Trophoblast cell (in vitro differentiated cells and primary cell): Measurements from ENCODE around the gene HDGFL3.

Experiments
- DNase-seq, 2 donors: peaks; one replicate each; pipeline ENCODE4 v3.0.0-alpha.2; 2016
- H2AFZ ChIP-seq: 2 replicates; pipeline ENCODE4 v1.6.1; 2013; ENCODE audit warnings: low read length, moderate library complexity, mild to moderate bottlenecking; ENCODE audit not compliant: insufficient read depth, poor library complexity
- H2AK5ac ChIP-seq: 2 replicates; pipeline ENCODE4 v1.6.1; 2013; ENCODE audit warnings: mild to moderate bottlenecking, low read length
- H2BK120ac ChIP-seq: 2 replicates; pipeline ENCODE4 v1.6.1; 2013; ENCODE audit warnings: low read length, mild to moderate bottlenecking, moderate library complexity; ENCODE audit not compliant: insufficient read depth, poor library complexity
- H2BK12ac ChIP-seq: 2 replicates; pipeline ENCODE4 v1.6.1; 2013; ENCODE audit warnings: mild to moderate bottlenecking, low read length, moderate library complexity
- H2BK5ac ChIP-seq: 2 replicates; pipeline ENCODE4 v1.6.1; 2013; ENCODE audit warnings: low read length, low read depth, moderate library complexity, mild to moderate bottlenecking; ENCODE audit not compliant: poor library complexity
- H3K14ac ChIP-seq: 2 replicates; pipeline ENCODE4 v1.6.1; 2013; ENCODE audit warnings: mild to moderate bottlenecking, low read length
- H3K18ac ChIP-seq: 2 replicates; pipeline ENCODE4 v1.6.1; 2013; ENCODE audit warnings: mild to moderate bottlenecking, low read length
- H3K23ac ChIP-seq: 2 replicates; pipeline ENCODE4 v1.6.1; 2013; ENCODE audit warnings: low read length
- H3K27ac ChIP-seq: 2 replicates; pipeline ENCODE4 v1.5.1; 2013; ENCODE audit warnings: low read depth, mild to moderate bottlenecking, inconsistent platforms, low read length, moderate library complexity
- H3K27me3 ChIP-seq: 2 replicates; pipeline ENCODE4 v1.6.1; 2013; ENCODE audit warnings: inconsistent platforms, mild to moderate bottlenecking, low read length, moderate library complexity; ENCODE audit not compliant: insufficient read depth
- H3K36me3 ChIP-seq, 2 experiments: 1 replicate in 1 of 2; 2 replicates in 1 of 2; pipeline ENCODE4 v1.6.1; 2013; ENCODE audit warnings: low read length in 2 of 2, mild to moderate bottlenecking in 2 of 2, moderate library complexity in 1 of 2; ENCODE audit not compliant: insufficient read depth in 2 of 2, control insufficient read depth in 1 of 2
- H3K4ac ChIP-seq: 2 replicates; pipeline ENCODE4 v1.6.1; 2013; ENCODE audit warnings: low read depth, mild to moderate bottlenecking, low read length, moderate library complexity
- H3K4me1 ChIP-seq, 2 experiments: 1 replicate in 1 of 2; 2 replicates in 1 of 2; pipeline ENCODE4 v1.6.1; 2013; ENCODE audit warnings: low read length in 2 of 2, mild to moderate bottlenecking in 2 of 2, moderate library complexity in 1 of 2; ENCODE audit not compliant: insufficient read depth in 2 of 2, control insufficient read depth in 1 of 2
- H3K4me2 ChIP-seq: 2 replicates; pipeline ENCODE4 v1.6.1; 2013; ENCODE audit warnings: inconsistent platforms, mild to moderate bottlenecking, low read length, moderate library complexity
- H3K4me3 ChIP-seq: 2 replicates; pipeline ENCODE4 v1.5.1; 2013; ENCODE audit warnings: mild to moderate bottlenecking, low read depth, low read length, inconsistent platforms
- H3K79me1 ChIP-seq: one replicate; pipeline ENCODE4 v1.6.1; 2013; ENCODE audit warnings: low read length
- H3K79me2 ChIP-seq: 2 replicates; pipeline ENCODE4 v1.6.1; 2013; ENCODE audit warnings: low read length, mild to moderate bottlenecking; ENCODE audit not compliant: control insufficient read depth, insufficient read depth, poor library complexity
- H3K9ac ChIP-seq: 2 replicates; pipeline ENCODE4 v1.6.1; 2013; ENCODE audit warnings: mild to moderate bottlenecking, low read length
- H3K9me3 ChIP-seq: 2 replicates; pipeline ENCODE4 v1.6.1; 2013; ENCODE audit warnings: low read depth, mild to moderate bottlenecking, control low read depth, inconsistent platforms, low read length; ENCODE audit not compliant: insufficient read depth
- H4K12ac ChIP-seq: 2 replicates; pipeline ENCODE4 v1.6.1; 2013; ENCODE audit warnings: low read depth, mild to moderate bottlenecking, low read length, moderate library complexity
- H4K8ac ChIP-seq: 2 replicates; pipeline ENCODE4 v1.6.1; 2013; ENCODE audit warnings: low read depth, mild to moderate bottlenecking, low read length, moderate library complexity
- H4K91ac ChIP-seq: one replicate; pipeline ENCODE4 v1.6.1; 2013; ENCODE audit warnings: low read depth, mild to moderate bottlenecking, low read length, moderate library complexity
- WGBS: extraction: QIAGEN DNeasy Blood & Tissue Kit; methylation state at CpG from one replicate; pipeline ENCODE4 v1.1.7; 2013; ENCODE audit warnings: missing lambda C conversion rate; ENCODE audit not compliant: insufficient read length, insufficient coverage; ENCODE audit errors: extremely low coverage; 5-methylcytosine and 5-hydroxymethylcytosine counted together

The HDGFL3 gene

DNA sequence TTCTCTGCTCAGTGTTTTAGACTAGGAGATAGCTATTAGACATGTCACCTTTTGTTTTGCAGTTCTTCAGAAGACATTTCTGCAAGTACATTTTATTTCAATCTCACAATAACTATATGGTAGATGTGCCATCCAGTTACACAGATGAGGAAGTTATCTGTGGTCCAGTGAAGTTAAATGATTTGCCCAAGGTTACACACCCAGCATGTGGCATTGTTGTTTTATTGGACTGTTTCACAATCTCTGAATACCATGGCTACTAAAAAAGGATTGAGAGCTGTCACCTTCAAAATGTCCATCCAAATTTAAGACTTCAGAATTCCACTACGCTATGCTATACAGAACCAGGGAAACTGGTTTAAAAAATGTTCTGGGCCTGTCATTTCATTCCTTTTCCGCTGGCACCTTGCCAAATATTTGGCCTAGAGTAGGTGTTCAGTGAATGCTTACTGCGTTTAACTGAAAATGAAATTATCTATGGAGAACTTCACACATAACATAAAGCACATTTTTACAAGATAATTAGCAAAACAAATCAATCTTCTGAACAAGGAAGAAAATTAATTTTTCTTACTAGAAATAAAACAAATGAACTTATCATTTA, 80.0 kb downstream of the HDGFL3 start:
- WGBS = no CpG with 5 or more reads among the region's 3 CpGs
- Histone ChIP-seq H3K27ac (no peak overlapping the region), H3K36me3 (peaks cover 0 to 4% of the 10 kb centered on the region in 2 experiments), H3K9me3 (no peaks in the 10 kb centered on the region), H2BK12ac (no peak overlapping the region), H3K9ac (no peak overlapping the region), H2BK5ac (no peak overlapping the region), H3K4ac (no peak overlapping the region), H3K23ac (no peak overlapping the region), H3K4me2 (no peak overlapping the region), H4K12ac (no peak overlapping the region), H3K79me1 (no peaks in the 10 kb centered on the region), H3K4me1 (no peaks in the 10 kb centered on the region), H2AFZ (no peak overlapping the region), H2AK5ac (no peak overlapping the region), H2BK120ac (no peak overlapping the region), H4K8ac (no peak overlapping the region), H4K91ac (no peak overlapping the region), H3K14ac (no peak overlapping the region), H3K27me3 (no peaks in the 10 kb centered on the region), H3K18ac (no peak overlapping the region), H3K79me2 (no peaks in the 10 kb centered on the region), H3K4me3 (no peak overlapping the region)
- peak; percentile 53 to 96 for DNase-seq

DNA sequence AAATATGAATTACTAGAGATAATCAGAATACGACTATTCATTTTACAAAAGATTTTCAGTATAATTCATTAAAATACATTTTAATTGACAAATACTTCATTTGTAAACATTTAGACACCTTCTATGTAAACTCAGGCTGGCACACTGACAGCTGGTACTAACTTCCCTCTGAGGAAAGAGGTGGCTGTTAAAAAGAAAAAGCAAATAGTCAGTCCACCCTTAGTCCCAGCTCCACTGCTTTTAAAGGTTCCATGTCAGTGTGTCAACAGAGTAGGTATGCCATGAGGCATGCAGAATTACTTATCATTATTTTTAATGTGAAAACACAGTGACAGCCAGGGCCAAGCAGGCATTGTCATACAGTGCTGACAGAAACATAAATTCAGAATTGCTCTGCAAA, 84.1 kb downstream of the HDGFL3 start:
- H2BK120ac ChIP-seq = no peak overlapping the region
- no peaks in the 10 kb centered on the region for H3K79me2 ChIP-seq
- H3K4ac ChIP-seq = no peak overlapping the region
- no peaks in the 10 kb centered on the region for H3K9me3 ChIP-seq
- no peak overlapping the region for H2BK5ac ChIP-seq
- no peak overlapping the region for H3K23ac ChIP-seq
- no peak overlapping the region for H4K8ac ChIP-seq
- H3K4me1 ChIP-seq = no peaks in the 10 kb centered on the region
- no peak overlapping the region for H4K12ac ChIP-seq
- H3K18ac ChIP-seq = no peak overlapping the region
- no peak overlapping the region for H2AK5ac ChIP-seq
- no peak overlapping the region for H2BK12ac ChIP-seq
- no peak overlapping the region for H3K14ac ChIP-seq
- no peak overlapping the region for H3K27ac ChIP-seq
- no peak overlapping the region for H4K91ac ChIP-seq
- no peak overlapping the region for H2AFZ ChIP-seq
- H3K27me3 ChIP-seq = no peaks in the 10 kb centered on the region
- no peak for DNase-seq
- H3K4me3 ChIP-seq = no peak overlapping the region
- H3K9ac ChIP-seq = no peak overlapping the region
- no peaks in the 10 kb centered on the region for H3K79me1 ChIP-seq
- H3K4me2 ChIP-seq = no peak overlapping the region
- no peaks in the 10 kb centered on the region for H3K36me3 ChIP-seq
- WGBS = no CpG with 5 or more reads among the region's 1 CpG

DNA sequence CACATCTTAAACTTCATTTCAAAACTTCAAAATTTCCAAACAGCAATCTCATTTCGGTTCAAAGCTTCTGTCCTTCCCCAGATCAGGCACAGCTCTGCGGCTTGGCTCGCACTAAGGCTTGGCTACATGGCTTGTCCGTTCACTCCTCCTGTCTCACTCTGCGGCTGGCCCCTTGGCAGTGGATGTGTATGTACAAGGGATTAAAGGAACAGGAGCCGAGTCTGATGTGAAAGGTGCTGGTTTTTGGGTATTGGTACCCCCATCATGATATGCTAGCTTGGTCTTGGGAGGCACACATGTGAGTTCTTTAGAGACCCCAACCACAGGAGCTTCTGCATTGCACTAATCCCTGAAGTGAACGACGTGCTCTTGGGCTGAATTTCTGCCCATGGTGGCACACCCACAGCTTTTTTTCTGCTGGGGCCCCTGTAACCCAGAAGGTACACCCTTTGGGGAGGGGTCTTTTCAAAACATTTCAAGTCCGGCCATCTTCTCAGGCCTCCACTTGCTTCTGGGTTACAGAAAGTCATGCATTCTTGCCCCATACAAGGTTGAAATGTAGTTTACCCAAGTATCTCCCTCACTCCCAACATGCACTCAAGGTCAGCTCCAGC, 87.5 kb downstream of the HDGFL3 start:
- Histone ChIP-seq H3K36me3 (no peaks in the 10 kb centered on the region), H2BK12ac (no peak overlapping the region), H3K27me3 (no peaks in the 10 kb centered on the region), H2AFZ (no peak overlapping the region), H2AK5ac (no peak overlapping the region), H4K8ac (no peak overlapping the region), H3K18ac (no peak overlapping the region), H3K4me1 (no peaks in the 10 kb centered on the region), H3K4ac (no peak overlapping the region), H3K27ac (no peak overlapping the region), H3K79me2 (no peaks in the 10 kb centered on the region), H3K4me3 (no peak overlapping the region), H3K23ac (no peak overlapping the region), H4K12ac (no peak overlapping the region), H3K4me2 (no peak overlapping the region), H4K91ac (no peak overlapping the region), H2BK120ac (no peak overlapping the region), H2BK5ac (no peak overlapping the region), H3K14ac (no peak overlapping the region), H3K9ac (no peak overlapping the region), H3K9me3 (no peaks in the 10 kb centered on the region), H3K79me1 (no peaks in the 10 kb centered on the region)
- no peak for DNase-seq
- 100% methylated on average over 1 of the region's 9 CpGs for WGBS

DNA sequence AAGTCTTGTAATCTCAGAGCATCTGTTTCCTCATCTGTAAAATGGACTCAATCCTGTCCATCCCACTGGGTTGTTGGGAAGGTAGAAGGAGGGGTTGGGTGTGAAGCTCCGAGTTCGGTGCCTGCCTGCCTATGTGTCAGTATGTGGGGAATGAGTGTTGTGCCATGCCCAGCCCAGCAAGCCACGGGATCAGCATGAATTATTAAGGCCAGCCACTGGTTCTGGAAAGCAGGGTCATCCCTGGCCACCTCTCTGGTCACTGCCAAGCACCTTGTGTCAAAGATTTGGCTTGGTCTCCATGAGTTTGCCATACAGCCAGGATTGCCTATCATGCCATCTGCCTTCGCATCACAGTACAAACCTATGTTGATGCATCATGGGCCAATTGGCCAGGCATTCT, 88.7 kb downstream of the HDGFL3 start:
- H2BK5ac ChIP-seq = no peak overlapping the region
- H2AK5ac ChIP-seq = no peak overlapping the region
- no peak overlapping the region for H3K14ac ChIP-seq
- no peaks in the 10 kb centered on the region for H3K79me1 ChIP-seq
- no peak overlapping the region for H2BK12ac ChIP-seq
- H3K4ac ChIP-seq = no peak overlapping the region
- no peak overlapping the region for H3K23ac ChIP-seq
- H4K8ac ChIP-seq = no peak overlapping the region
- H3K9ac ChIP-seq = no peak overlapping the region
- H3K4me3 ChIP-seq = no peak overlapping the region
- H4K91ac ChIP-seq = no peak overlapping the region
- no peak overlapping the region for H3K27ac ChIP-seq
- DNase-seq = no peak
- no CpG with 5 or more reads among the region's 4 CpGs for WGBS
- no peak overlapping the region for H3K4me2 ChIP-seq
- no peaks in the 10 kb centered on the region for H3K27me3 ChIP-seq
- no peak overlapping the region for H2AFZ ChIP-seq
- no peaks in the 10 kb centered on the region for H3K4me1 ChIP-seq
- H3K79me2 ChIP-seq = no peaks in the 10 kb centered on the region
- H4K12ac ChIP-seq = no peak overlapping the region
- H3K18ac ChIP-seq = no peak overlapping the region
- no peak overlapping the region for H2BK120ac ChIP-seq
- H3K9me3 ChIP-seq = no peaks in the 10 kb centered on the region
- no peaks in the 10 kb centered on the region for H3K36me3 ChIP-seq
